HUDEP-2 (cell line): ENCODE measurements around the gene KSR1.

Experiments used
- DNase-seq, 76 experiments: peaks; one replicate each; lab custom pipeline; 2025; ENCODE audit not compliant: unreplicated experiment in 76 of 76; lab: John Stamatoyannopoulos, UW

Gene KSR1

DNA sequence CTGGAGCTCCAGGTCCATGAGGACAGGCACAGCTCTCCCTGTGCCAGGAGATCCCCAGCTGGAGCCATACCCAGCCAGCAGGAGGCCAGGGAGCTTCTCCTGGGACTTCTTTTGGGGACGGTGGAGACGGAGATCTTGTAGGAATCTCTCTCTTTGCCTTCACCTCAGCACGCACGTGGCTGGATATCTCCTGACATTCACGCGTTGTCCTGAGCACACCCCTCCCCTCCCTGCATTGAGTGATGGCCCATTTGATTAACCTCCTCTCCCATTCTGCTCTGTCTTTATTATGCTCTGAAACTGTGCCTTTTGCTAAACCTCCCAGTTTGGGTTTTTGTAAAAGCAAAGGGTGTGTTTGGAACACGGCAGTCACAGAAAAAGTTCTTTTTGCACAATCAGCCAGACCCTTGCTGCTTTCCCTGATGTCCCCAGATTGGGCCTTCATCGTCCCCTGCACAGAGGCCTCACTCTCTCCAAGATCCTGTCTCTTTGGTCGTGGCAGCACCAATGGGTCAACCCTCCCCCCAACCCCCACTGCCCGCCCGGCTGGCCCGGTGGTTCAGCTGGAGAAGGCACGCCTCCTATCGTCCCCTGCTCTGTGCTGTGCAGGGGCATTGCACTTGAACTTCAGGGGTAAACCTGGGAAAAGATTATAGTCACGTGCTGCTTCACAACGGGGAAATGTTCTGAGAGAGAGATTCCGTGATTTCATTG is 142.2 kb downstream of the KSR1 start:
- peak in 59 of 76 experiments; percentile 13 to 72 (median 46) for DNase-seq

DNA sequence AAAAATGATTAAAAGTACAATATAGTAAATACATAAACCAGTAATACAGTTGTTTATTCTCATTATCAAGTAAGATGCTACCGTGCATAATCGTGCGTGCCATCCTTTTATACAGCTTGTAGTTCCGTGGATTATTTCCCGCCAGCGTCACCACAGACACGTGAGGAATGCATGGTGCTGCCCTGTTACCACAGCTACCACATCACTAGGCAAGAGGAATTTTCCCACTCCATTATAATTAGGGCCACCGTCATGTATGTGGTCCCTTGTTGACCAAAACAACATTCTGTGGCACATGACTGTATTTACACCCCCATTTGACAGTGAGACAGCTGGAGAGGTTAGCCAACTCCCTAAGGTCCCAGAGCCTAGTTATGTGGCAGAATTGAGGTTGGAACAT is 144.2 kb downstream of the KSR1 start:
- DNase-seq = no peak

DNA sequence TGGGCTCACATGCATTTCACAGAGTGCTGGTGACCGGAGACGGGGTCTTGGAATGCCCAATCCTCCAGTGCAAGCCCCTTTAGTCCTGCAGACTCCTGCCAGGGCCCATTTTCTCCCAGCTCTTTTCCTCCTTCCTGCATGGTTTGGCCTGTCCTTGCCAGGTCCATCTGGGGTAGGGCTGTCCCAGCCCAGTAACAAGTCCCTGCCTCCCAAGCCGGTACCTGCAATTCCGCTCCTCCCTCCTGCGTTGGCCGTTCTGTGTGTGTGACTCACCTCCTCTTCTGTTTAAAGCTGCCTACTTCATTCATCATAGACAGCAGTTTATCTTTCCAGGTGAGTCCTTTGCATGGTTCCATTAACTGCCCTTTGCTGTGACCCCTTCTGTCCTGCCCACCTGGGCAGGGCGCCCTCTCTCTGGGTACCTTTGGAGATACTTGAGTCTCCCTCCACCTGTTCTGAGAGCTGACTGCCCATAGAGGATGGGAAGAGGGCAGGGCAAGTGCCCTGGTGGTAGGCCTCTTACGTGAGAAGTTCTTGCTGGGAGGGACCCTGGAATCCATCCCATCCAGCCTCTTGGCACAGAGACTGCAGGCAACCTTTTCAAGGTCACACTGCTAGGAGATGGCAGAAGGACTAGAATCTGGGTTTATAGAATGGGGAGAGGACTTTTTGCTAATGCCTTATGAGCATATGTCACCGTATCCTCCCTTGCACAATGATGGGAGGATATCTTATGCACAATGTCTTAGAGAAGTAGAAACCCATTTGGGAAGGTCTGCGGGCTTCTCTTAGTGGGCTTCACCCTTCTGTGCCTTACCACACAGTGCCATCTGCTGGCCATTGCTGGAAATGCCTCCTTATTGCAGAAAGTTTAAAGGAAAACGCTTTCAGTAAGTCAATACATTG is 145.1 kb downstream of the KSR1 start:
- peak in 71 of 76 experiments; percentile 30 to 85 (median 67) for DNase-seq

DNA sequence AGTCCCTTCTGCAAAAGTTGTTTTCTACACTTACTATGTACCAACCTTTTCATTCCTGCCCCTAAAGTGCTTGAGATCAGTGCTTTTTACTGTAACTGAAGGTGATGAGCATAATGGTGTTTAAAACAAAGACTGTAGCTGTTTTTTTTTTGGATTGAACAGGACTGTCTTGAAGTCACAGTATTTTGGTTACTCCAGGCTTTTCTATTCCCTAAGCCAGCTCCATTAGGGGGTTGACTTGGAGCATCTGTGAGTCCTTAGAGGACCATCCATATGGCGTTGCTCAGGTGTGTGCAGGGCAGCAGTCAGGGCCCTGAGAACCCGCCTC is 145.7 kb downstream of the KSR1 start:
- no peak for DNase-seq

DNA sequence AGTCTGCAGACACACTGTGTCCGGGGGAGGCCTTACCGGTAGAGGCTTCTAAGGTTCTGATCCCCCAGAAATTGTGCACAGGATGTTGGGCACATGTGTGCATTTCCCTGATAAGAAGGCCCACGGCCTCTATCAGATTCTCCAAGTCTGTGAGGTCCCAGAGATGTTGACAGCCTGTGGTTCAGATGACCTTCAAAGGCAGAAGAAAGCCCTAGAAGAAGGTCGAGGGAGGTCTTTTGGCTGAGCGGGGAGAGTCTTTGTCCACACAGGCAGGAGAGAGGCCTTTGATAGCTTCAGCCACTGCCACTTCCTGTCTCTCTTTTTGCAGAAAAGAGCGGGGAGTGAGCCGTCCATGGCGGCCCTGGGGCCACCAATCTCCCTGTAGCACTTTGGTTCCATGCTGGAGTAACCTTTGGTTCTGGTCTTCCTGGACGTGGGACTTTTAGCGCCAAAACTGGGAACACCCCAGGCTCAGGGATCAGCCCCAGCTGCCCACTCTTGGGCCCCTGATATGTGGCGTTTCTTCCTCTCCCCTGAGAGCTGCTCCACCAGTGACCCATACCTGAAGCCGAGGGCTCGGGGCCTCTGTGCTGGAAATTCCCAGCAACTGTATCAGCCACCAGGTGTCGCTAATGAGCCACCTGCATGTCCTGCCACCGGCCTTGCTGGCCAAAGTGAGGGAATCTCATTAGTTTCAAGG is 146.6 kb downstream of the KSR1 start:
- peak; percentile 23 to 94 (median 82) for DNase-seq

DNA sequence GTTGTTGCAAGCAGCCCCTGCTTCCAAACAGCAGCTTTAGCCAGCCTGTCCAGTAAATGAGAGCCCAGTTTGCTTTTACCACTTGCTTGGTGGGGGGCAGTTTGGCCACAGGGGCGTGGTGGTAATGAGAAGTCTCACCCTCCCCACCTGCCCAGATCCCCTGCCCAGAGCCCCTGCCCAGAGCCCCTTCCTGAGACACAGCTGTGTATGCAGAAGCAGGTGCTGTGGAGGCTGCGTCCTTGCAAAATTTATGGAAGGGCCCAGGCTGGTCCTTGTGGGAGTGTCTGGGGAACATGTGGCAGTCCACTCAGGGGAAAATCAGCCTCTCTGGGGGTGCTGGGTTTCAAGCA is 147.1 kb downstream of the KSR1 start:
- no peak for DNase-seq

DNA sequence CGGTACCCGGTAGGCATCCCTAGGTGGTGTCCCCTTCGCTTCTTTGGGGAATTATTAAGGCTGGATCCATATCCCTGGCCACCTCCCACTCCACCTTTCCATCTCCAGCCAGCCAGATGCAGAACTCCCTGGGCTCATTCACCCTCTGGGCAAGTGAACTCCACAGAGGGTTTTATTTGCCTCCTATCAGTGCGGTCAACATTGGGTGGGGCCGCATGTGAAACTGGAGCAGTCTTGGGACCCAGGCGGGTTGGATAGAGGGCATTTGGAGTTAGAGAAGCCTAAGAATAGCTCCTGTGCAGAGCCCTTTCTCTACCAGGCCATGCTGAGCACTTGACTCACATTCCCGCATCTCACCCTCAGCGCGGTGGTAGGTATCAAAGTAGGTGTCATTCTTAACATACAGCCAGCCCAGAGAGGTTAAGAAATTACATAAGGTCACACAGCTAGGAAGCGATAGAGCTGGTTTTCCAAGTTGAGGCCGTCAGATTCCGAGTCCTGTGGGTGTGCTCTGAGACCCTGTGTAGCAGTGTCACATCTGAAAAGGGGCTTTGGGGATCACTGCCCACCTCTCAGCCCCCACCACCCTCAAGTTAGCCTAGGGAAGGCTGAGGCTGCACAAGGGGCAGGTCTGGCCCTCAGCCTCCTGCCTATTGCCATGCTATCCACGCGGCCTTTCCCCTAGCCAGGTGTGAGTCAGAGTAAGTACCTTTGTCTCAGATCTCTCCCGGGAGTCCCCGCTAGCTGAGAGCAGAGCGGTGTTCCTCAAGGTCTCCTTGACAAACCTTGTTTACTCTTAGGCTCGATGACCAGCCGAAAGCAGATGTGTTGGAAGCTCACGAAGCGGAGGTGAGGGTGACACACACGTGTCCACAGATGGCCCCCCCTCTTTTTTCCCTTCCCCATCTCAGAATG is 147.9 kb downstream of the KSR1 start:
- peak in 53 of 76 experiments; percentile 10 to 70 (median 37) for DNase-seq

DNA sequence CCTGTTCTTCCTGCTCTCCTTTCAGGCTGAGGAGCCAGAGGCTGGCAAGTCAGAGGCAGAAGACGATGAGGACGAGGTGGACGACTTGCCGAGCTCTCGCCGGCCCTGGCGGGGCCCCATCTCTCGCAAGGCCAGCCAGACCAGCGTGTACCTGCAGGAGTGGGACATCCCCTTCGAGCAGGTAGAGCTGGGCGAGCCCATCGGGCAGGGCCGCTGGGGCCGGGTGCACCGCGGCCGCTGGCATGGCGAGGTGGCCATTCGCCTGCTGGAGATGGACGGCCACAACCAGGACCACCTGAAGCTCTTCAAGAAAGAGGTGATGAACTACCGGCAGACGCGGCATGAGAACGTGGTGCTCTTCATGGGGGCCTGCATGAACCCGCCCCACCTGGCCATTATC is 149.2 kb downstream of the KSR1 start:
- no peak for DNase-seq

DNA sequence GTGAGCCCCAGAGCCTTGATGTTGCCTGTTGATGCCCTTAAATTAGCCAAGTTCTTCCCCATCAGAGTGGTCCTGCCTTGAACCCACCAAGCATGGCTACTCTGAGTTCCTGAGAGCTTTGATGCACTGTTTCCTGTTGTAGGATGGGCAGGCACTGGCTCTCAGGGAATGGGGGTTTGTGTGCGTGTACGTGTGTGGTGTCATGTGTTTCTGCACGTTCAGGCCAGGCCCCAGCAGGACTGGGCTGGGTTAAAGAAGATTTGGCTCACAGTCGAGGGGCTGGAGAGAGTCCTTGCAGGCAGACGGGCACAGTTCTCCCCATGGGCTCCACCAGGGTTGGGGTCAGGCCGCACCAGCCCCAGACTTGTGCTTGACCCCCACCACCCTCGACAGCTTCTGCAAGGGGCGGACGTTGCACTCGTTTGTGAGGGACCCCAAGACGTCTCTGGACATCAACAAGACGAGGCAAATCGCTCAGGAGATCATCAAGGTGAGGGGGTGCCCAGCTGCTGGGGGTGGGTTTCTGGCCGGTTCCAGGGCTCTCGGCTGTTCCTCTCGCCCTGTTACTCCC is 151.4 kb downstream of the KSR1 start:
- no peak for DNase-seq

DNA sequence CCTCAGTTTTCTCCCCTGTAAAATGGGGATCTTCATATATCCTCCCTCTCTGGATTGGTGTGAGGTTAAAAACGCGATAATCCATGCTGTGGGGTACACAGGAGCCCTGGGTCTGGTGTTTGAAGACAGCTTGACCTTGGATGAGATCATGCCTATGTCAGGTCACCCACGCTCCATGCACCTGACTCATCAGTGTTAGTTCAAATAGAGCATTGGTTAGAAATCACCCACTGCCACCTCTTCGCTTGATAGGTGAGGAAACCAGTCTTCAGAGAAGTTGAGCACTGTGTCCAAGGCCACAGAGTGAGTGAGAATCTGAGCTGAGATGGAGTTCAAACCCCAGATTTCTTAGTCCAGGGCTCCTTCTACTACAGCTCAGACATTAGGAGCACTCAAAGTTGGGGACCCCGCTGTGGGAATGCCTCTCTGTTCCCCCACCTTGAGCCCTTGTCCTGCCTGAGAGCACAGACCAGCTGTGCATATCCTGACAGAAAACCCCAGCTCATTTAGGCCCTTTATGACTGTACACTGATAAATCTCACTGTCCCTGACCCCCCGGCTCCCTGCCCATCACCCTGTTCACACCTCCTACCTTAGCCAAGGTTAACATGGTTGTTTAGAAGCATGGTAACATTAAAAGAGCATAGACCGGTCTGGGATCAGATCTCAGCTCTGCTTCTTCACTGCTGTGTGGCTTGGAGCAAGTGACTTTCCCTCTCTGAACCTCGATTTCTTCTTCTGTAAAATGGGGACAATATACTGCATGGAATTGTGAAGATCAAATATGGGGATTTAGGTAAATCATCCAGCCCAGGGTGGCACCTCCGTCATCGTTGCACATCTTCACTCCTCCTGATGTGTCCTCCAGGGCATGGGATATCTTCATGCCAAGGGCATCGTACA is 152.3 kb downstream of the KSR1 start:
- no peak for DNase-seq

DNA sequence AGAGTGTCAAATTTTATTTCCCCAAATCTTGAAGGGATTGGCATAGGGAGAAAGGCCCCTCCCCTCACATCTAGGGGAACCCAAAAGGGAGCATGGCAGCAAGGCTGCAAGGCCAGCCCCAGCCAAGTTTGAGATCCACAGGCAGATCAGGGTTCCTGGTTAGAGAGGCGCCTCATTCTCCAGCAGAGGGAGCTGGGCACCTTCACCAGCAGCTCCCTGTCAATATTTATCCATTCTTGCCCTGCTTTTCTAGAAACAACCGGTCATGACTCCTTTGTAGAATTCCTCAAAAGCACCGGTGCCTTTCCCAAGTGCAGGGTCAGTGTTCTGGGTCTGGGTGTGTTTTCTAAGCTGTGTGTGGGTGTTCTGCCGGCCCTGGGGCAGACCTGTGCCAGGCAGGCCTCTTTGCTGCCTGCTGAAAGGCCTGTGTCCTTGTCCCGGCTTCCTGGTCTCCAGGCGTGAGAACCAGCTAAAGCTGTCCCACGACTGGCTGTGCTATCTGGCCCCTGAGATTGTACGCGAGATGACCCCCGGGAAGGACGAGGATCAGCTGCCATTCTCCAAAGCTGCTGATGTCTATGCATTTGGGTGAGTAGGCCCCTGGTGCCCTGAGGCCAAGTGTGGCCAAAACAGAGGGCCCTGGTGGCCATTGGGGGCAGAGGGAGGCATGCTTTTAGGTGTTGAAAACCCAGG is 153.5 kb downstream of the KSR1 start:
- peak in 44 of 76 experiments; percentile 7 to 66 (median 39) for DNase-seq

DNA sequence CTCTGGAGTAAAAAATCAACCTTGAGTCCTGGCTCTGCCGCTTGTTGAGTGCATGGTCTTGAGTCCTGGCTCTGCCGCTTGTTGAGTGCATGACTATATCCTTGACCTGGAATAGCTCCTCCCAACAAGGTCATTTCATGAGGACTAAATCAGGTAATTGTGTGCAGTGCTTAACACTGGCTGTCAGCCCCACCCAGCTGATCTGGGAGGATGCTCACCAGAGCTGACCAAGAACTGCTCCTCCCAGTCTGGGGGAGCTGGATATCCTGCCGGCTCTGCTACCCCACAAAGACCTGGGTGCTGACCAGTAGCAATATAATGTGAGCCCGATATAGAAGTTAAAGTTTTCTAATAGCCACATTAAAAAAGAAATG is 154.0 kb downstream of the KSR1 start:
- DNase-seq = peak in 1 of 76 experiments; percentile 8

DNA sequence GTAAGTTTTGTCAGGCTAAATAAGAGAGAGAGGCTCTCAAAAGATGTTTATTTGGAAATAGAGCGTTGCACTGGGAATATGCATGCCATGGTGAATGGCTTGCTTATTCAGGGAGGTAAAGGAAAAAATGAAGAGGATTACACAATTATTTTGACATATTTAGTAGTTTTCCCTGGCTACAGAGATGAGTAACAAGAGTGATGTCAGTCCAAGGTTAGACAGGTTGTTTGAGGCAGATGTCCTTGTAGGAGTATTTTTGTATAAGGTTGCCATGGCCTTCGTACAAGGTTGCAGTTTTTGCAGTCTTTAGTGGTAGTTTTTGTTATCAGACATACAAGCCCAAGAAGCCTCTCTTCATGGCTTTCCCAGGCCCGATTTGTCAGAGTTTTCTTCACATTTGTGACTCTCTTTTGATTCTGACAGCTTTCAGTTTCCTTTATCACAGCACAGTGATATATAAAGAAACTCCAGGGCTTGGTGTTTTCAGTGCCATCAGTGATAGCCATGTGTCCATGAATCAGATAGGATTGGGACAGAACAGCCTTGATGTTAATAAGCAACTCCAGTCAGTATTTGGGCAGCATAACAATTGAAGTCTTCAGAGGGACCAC is 156.0 kb downstream of the KSR1 start:
- DNase-seq = no peak

DNA sequence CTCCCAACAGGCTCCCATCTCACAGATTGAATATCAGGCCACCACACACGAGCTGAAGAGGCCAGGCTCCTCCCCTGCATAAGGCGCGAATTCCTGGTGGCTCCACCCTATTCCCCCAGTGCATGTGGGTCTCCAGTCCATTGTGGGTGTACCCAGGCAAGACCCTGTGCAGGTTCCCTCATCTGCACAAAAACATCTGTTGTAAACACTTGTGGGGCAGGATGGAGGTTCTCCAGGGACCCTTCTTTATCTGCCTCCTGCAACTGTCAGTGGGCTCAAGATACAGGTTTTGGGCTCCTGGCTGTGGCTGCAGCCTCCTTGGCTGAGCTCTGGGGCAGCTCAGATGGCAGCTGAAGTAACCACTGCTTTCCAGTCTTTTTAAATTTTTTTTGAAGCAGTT is 157.2 kb downstream of the KSR1 start:
- peak in 50 of 76 experiments; percentile 9 to 83 (median 44) for DNase-seq

DNA sequence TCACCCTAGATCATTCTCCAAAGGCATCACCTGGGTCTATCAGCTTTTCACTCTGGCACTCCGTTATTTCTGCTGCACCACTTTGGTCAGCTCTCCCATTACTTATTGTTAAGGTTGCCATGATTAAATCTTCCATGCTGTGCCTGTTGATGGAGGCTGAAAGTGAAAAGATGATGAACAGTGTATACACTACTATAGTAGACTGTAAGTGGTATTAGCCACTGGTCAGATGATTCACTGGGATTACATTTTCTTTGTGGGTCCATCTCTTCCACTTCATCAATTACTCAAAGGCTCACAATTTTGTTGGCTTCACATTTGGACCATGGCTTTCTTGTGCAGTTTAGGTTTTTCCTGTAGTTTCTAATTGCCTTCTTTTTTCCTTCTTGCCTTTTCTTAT is 158.9 kb downstream of the KSR1 start:
- no peak for DNase-seq

DNA sequence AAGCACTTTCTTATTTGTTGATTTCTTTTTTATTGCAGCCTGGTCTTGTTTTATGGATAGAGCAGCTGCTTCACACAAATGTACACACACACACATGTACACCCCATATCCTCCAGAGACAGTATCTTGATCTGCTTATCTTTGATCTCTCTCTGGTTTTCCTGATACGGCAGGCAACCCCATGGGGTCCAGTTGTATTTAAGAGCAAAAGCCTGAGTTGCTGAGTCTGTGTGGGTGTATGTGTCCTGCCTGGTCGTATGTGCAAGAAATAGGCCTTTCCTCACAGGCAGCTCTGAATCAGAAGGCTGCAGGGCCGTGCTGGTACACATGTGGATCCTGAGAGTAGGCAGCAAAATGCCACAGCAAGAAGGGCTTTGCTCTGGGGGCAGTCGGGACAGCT is 160.2 kb downstream of the KSR1 start:
- peak in 10 of 76 experiments; percentile 7 to 63 (median 22) for DNase-seq

DNA sequence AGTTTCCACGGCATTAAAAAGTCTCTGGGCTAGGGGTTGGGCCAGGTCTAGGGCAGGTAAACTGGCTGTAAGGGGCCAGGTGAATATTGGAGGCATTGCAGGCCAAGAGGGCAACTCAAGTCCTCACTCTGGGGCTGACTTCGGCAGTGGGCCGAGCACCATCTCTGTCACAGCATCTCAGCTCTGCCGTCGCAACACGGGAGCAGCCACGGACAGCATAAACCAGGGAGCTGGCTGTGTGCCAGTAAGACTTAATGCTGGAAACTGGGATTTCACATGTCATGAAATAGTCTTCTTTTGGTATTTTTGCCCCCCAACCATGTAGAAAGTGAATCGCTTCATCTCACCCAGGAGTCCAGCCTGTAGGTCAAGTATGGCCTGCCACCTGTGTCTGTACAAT is 162.2 kb downstream of the KSR1 start:
- no peak for DNase-seq

DNA sequence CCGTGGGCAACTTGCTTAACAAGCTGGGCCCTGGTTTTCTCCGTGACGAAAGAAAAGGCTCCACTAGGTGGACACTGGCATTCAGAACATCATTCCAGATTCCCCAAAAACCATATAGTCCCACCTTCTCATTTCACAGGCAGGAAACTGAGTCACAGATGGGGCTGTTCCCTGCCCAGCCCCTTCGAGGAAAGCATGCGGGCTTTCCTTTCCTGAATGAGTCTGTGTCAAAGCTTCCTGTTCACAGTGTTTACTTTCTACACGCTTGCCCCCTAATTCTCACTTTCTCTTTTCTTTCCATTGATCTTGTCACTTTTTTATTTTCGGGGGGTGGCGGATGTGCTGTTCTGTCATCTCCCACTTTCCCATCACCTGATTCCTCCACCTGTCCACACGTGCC is 164.5 kb downstream of the KSR1 start:
- DNase-seq = no peak
